G401 (cell line): ENCODE measurements around the gene EPHA6. TPM values are rescaled to one million over a fixed set of nuclear protein-coding genes. Genes with fewer than 3 reads are reported as not detected.
A peak's percentile ranks its signal among the peaks of the same experiment; 100 is the strongest.

Experiments used
- DNase-seq: peaks from one replicate; pipeline ENCODE4 v3.0.0-alpha.2; 2015; ENCODE audit warnings: low spot score
- in situ Hi-C: cut with HindIII; loops from 2 replicates; pipeline ENCODE4 v1.10.0; 2016; ENCODE audit warnings: low sequenced_read_pairs, mixed read lengths
- total RNA-seq: library from RNA; depleted of rRNA; stranded (reverse); fragments of >200 nt; shearing (Covaris generic); gene quantifications from 2 replicates; pipeline ENCODE4 v1.2.3, GENCODE V29; 2014

The EPHA6 gene
- total RNA-seq, 1 experiment from 2014 or later: not detected

DNA sequence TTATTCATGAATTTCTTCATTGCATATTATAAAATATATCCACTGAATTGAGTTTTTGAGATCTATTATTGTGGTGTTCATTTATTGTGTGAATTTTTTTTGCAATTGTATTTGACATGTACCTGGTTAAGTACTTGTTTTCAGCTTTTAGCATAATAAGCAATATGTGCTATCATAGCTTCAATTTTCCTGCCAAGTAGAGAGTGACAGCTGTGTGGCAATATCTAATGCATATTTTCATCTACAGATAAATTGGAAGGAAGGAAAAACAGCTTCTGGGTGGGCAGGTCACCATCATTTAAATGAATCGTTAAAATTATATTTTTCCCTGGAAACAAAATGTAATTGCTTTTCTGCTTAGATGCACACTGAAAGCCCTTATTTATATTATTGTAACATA lies 296.9 kb downstream of the EPHA6 start:
- in situ Hi-C loops: no loop called here
- no peak for DNase-seq

GRCh38 chr3:97121386-97121785 lies 307.0 kb downstream of the EPHA6 start:
- no peak for DNase-seq
- in situ Hi-C loops: no loop called here

GRCh38 chr3:97125902-97126499 lies 311.6 kb downstream of the EPHA6 start:
- DNase-seq: peak; percentile 65
- in situ Hi-C loops: no loop called here

- peak; percentile 79 for DNase-seq
- in situ Hi-C loops: no loop called here
Measured at GRCh38 chr3:97131476-97131875, 317.1 kb downstream of the EPHA6 start.

DNA sequence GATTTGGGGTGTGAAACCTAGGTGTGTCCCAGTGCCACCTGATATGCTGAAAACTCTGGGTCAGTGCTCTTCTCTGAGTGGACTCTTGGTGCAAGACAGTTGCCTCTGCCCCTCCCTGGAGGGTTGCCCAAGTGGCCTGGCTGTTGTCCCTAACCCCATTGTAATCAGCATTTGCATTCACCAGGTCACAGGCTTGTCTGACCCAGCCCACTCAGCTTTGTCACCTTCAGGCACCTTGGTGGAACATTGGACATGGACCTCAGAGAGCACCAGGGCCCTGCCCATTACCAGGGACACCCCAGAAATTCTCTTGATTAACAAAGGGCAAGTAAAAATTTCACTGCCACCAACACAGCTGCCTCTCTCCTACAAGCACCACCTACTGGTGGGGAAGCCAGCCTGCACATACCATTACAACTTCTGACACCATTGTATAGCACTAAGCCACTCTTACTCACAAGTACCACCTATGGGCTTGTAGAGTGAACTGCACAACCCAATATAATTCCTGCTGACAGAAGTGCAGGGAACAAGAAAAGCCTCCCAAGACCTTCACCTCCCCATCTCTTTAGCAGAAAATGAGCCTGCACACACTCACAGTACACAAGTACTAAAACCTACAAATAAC lies 324.6 kb downstream of the EPHA6 start:
- DNase-seq: no peak
- in situ Hi-C loops: no loop called here

DNA sequence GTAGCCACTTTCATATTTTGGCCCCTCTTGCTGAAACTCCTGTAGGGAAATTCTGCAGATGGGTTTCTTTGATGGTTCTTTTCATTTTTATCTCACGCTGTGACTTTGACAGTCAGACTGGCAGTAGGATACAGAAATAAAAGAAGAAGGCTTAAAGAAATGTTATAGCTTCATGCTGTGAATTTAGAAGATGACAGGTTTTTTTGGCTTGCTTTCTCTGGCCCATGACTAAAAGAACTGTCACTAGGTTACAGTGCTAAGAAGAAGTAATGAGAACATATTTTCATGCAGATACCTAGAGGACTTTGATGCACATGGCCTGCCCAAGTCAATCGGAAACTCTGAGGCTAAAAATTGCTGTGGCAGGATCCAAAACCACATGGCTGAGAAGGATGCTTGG lies 334.5 kb downstream of the EPHA6 start:
- in situ Hi-C loops: no loop called here
- peak; percentile 36 for DNase-seq

GRCh38 chr3:97161169-97161568 lies 346.8 kb downstream of the EPHA6 start:
- DNase-seq: no peak
- in situ Hi-C loops: no loop called here

DNA sequence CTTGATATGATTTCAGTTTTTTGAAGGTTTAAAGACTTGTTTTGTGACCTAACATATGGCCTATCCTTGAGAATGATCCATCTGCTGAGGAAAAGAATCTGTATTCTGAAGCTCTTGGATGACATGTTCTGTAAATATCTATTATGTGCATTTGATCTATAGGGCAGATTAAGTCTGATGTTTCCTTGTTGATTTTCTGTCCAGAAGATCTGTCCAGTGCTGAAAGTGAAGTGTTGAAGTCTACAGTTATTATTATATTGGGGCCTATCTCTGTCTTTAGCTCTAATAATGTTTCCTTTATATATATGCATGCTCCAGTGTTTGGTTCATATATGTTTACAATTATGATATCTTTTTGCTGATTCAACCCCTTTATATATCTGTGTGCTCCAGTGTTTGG lies 362.8 kb downstream of the EPHA6 start:
- in situ Hi-C loops: no loop called here
- DNase-seq: no peak

DNA sequence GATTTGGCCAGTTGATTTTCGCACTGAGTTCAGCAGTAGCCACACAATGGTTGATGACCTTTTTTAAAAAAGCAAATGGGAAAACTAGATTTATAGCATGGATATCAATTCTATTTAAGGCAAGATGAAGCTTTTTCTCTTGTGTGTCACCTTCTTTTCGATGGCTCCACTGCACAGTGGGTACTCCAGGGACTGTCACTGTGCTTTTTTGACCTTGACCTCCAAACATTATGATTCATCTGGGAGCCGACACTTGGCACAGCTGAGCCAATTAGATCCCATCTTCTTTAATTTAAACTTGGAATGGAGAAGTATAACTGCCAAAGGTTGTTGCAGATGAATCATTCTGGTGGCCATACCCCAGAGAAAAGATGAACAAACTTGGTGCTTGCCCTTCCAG lies 367.3 kb downstream of the EPHA6 start:
- DNase-seq: no peak
- in situ Hi-C loops: no loop called here

DNA sequence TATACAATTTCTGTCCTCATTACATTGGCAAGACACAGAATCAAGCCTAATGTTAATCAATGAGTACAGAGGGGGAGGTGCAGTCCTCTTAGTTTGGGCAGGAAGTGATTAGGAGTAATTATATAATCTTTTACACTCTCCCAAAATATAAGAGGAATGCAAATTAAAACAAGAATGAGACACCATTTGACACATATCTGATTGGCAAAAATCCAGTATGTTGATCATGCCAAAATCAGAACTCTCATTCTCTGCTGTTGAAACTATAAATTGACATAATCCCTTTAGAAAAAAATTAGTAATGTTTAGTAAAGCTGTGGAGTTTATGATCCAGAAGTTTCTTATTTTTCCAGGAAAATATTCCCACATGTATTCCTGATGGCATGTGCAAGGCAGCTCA lies 373.4 kb downstream of the EPHA6 start:
- DNase-seq: no peak
- in situ Hi-C loops: no loop called here

- in situ Hi-C loops: no loop called here
- no peak for DNase-seq
Measured at GRCh38 chr3:97189835-97190234, 375.4 kb downstream of the EPHA6 start.

- in situ Hi-C loops: no loop called here
- no peak for DNase-seq
Measured at GRCh38 chr3:97197083-97197482, 382.7 kb downstream of the EPHA6 start.

DNA sequence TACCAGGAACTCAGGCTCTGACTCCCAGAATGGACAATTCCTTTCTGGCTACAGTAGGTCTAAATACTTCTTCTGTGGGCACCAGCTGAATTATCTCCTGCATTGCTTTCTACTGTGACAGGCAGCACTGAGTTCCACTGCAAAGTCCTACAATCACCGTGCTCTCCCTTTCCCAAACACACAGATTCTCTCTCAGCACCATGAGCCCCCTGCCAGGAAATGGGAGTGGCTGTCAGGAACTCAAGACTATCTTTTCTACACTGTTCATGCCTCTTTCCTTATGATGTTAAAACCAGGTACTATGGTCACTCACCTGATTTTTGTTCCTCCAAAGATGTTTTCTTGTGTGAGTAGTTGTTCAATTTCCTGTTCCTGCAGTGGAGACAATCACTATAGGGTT lies 383.4 kb downstream of the EPHA6 start:
- in situ Hi-C loops: no loop called here
- DNase-seq: no peak

DNA sequence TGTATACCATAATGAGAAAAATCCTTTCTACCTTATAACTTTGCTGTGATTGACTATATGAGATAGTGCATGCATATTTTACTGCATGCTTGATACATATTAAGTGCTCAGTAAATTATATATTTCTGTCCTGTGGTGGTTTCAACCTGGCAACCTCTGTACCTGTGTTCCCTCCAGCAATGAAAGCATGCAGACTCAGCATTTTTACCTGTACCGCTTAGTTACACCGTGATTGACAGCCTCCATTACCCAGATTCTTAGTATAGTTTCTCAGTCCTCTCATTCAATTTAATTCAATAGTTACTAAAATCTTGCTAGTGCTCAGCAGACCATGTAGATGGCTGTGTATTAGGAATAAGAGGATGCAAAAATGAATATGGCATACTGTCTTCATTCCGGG lies 386.0 kb downstream of the EPHA6 start:
- DNase-seq: no peak
- in situ Hi-C loops: no loop called here

- in situ Hi-C loops: no loop called here
- DNase-seq: no peak
Measured at GRCh38 chr3:97201814-97202213, 387.4 kb downstream of the EPHA6 start.

GRCh38 chr3:97228966-97229365 lies 414.6 kb downstream of the EPHA6 start:
- in situ Hi-C loops: no loop called here

GRCh38 chr3:97230486-97230885 lies 416.1 kb downstream of the EPHA6 start:
- in situ Hi-C loops: no loop called here
- no peak for DNase-seq

More at GRCh38 chr3:97228966-97229365, 414.6 kb downstream of the EPHA6 start:
- DNase-seq: no peak

GRCh38 chr3:97232393-97233034 lies 418.1 kb downstream of the EPHA6 start:
- DNase-seq: no peak
- in situ Hi-C loops: no loop called here

DNA sequence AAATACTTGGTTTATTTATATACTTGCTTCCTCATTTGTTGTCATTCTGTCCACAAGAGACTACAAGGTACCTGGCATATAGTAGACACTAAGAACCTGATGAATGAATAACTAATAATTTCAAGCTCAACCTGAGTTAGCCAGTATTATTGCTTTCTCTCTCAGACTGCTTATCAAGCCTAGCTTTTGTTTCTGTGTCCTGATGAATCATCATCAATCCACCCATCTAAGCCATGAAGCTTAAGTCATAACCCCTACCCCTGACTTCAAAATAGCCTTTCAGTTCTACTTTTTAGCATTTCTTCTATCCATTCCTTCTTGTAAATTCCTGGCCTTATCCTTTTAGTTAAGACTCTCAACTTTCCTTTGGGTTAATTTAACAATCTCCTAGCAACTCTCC lies 420.8 kb downstream of the EPHA6 start:
- DNase-seq: no peak
- in situ Hi-C loops: no loop called here

- no peak for DNase-seq
- in situ Hi-C loops: no loop called here
Measured at GRCh38 chr3:97235611-97236315, 421.4 kb downstream of the EPHA6 start.
